ENCODE data around the gene RNF152. TPM values are rescaled to one million over a fixed set of nuclear protein-coding genes. Genes with fewer than 3 reads are reported as not detected.

Gene RNF152
- total and polyA plus RNA-seq, 2 of the 13 experiments (the other 11 are each of a cell fraction or from before 2014, with no cell fraction given): 0.04 TPM; not detected in 1

GRCh38 chr18:61896757-61897156 is 4.0 kb upstream of the RNF152 start:
- BruUV-seq (replicated peaks): no TSS peak
- Histone ChIP-seq H3K27ac (ENCODE audit: extremely low read length, insufficient read depth, low read length) (no peak overlapping the region), H3K79me2 (ENCODE audit: insufficient read depth, low read length) (no peaks in the 10 kb centered on the region), H3K36me3 (replicated peaks in 1 of 2; ENCODE audit: control insufficient read depth in 1 of 2, insufficient read depth in 2 of 2, low read length in 2 of 2) (no peaks in the 10 kb centered on the region), H3K9me3 (ENCODE audit: low read length) (no peaks in the 10 kb centered on the region), H4K20me1 (ENCODE audit: insufficient read depth, low read length) (no peaks in the 10 kb centered on the region), H3K4me1 (ENCODE audit: insufficient read depth, low read length) (no peaks in the 10 kb centered on the region), H3K9ac (ENCODE audit: insufficient read depth, low read depth, low read length) (no peak overlapping the region), H3K4me3 (replicated peaks in 1 of 3; ENCODE audit: insufficient read depth in 1 of 3, low read depth in 2 of 3, low read length in 3 of 3) (no peak overlapping the region), H3K4me2 (ENCODE audit: low read depth, low read length) (no peak overlapping the region), H2AFZ (ENCODE audit: low read length) (no peak overlapping the region), H3K27me3 (ENCODE audit: control insufficient read depth in 1 of 2, insufficient read depth in 2 of 2, low read length in 2 of 2) (peaks cover 6 to 31% of the 10 kb centered on the region in 2 experiments)
- ATAC-seq: no peak
- 29% methylated on average over 5 of the region's 5 CpGs for WGBS (ENCODE audit: low lambda C conversion rate)
- FAIRE-seq: no peak
- ChIA-PET POLR2A (no interaction called here), CTCF (ENCODE audit: low intra/inter-chr PET ratio, low total read pairs) (no interaction called here)
- DNase-seq (ENCODE audit: low spot score): no peak
- intact Hi-C loops (cut with micrococcal nuclease; ENCODE audit: unreplicated experiment): no loop called here
- in situ Hi-C loops (cut with HindIII; ENCODE audit: extremely low pct_ligation_motif_present, low pct_unique_long_range_greater_than_20kb): no loop called here
- TF ChIP-seq RERE (CRISPR knock-in tag; IDR thresholded peaks at IDR 0.05; ENCODE audit: low read depth): no peak
- TF ChIP-seq MYC (CRISPR knock-in tag; IDR thresholded peaks at IDR 0.05; ENCODE audit: borderline replicate concordance): no peak
- TF ChIP-seq ZNF460 (CRISPR knock-in tag; IDR thresholded peaks at IDR 0.05; ENCODE audit: borderline replicate concordance): no peak
- no peak for TF ChIP-seq ZNF687 (CRISPR knock-in tag; IDR thresholded peaks at IDR 0.05)
- TF ChIP-seq PAF1 (CRISPR knock-in tag; IDR thresholded peaks at IDR 0.05): no peak
- no peak for TF ChIP-seq ZNF441 (CRISPR knock-in tag; IDR thresholded peaks at IDR 0.05; ENCODE audit: borderline replicate concordance)
- TF ChIP-seq RFX5 (IDR thresholded peaks at IDR 0.05; ENCODE audit: low read depth, low read length): no peak
- TF ChIP-seq ZNF326 (CRISPR knock-in tag; IDR thresholded peaks at IDR 0.05; ENCODE audit: borderline replicate concordance): no peak
- no peak for TF ChIP-seq ZNF550 (CRISPR knock-in tag; IDR thresholded peaks at IDR 0.05; ENCODE audit: borderline replicate concordance)
- TF ChIP-seq, protein P1, sequence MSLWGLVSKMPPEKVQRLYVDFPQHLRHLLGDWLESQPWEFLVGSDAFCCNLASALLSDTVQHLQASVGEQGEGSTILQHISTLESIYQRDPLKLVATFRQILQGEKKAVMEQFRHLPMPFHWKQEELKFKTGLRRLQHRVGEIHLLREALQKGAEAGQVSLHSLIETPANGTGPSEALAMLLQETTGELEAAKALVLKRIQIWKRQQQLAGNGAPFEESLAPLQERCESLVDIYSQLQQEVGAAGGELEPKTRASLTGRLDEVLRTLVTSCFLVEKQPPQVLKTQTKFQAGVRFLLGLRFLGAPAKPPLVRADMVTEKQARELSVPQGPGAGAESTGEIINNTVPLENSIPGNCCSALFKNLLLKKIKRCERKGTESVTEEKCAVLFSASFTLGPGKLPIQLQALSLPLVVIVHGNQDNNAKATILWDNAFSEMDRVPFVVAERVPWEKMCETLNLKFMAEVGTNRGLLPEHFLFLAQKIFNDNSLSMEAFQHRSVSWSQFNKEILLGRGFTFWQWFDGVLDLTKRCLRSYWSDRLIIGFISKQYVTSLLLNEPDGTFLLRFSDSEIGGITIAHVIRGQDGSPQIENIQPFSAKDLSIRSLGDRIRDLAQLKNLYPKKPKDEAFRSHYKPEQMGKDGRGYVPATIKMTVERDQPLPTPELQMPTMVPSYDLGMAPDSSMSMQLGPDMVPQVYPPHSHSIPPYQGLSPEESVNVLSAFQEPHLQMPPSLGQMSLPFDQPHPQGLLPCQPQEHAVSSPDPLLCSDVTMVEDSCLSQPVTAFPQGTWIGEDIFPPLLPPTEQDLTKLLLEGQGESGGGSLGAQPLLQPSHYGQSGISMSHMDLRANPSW (CRISPR knock-in tag; IDR thresholded peaks at IDR 0.05; ENCODE audit: borderline replicate concordance): no peak
- no peak for TF ChIP-seq ZNF563 (CRISPR knock-in tag; IDR thresholded peaks at IDR 0.05)
- no peak for TF ChIP-seq KLF11 (CRISPR knock-in tag; IDR thresholded peaks at IDR 0.05)
- TF ChIP-seq NFE2 (CRISPR knock-in tag; IDR thresholded peaks at IDR 0.05): no peak
- no peak for TF ChIP-seq HOXA7 (CRISPR knock-in tag; IDR thresholded peaks at IDR 0.05)
